ENCODE data around the gene ACADS. TPM values are rescaled to one million over a fixed set of nuclear protein-coding genes. Genes with fewer than 3 reads are reported as not detected.

The ACADS gene
- polyA plus RNA-seq, 1 donor from 2014 or later, result 3.6 TPM

GRCh38 chr12:120686151-120686689, 39.4 kb upstream of the ACADS start:
- no peaks in the 10 kb centered on the region for H4K20me1 ChIP-seq (ENCODE audit: insufficient read depth)
- no peaks in the 10 kb centered on the region for H3K9me3 ChIP-seq (ENCODE audit: low read length)
- peak overlapping the region; percentile 89 for H3K4me3 ChIP-seq (ENCODE audit: low read length)
- peaks cover 35% of the 10 kb centered on the region for H3K79me2 ChIP-seq (replicated peaks; ENCODE audit: insufficient read depth, low read length)
- H3K27ac ChIP-seq (ENCODE audit: low read length), result peak overlapping the region; percentile 95
- no peaks in the 10 kb centered on the region for H3F3A ChIP-seq (ENCODE audit: insufficient read depth, low read length, poor library complexity, severe bottlenecking)
- H3K36me3 ChIP-seq (ENCODE audit: insufficient read depth, low read length), result no peaks in the 10 kb centered on the region
- no peak overlapping the region for H3K4me2 ChIP-seq (ENCODE audit: low read length)
- H2AFZ ChIP-seq (ENCODE audit: low read depth, low read length), result peak overlapping the region; percentile 60
- no peaks in the 10 kb centered on the region for H3K27me3 ChIP-seq (ENCODE audit: insufficient read depth, low read depth, low read length)
- no peaks in the 10 kb centered on the region for H3K9me2 ChIP-seq (ENCODE audit: insufficient read depth, low read length)
- peak overlapping the region; percentile 87 for H3K9ac ChIP-seq (ENCODE audit: low read length)
- TF ChIP-seq POLR2AphosphoS5 (IDR thresholded peaks at IDR 0.05), result peak; percentile 62
- TF ChIP-seq RAD21 (conservative IDR thresholded peaks at IDR 0.05), result no peak
- peak; percentile 5 for TF ChIP-seq REST (IDR thresholded peaks at IDR 0.05; ENCODE audit: borderline replicate concordance)
- TF ChIP-seq EZH2 (IDR thresholded peaks at IDR 0.05; ENCODE audit: borderline replicate concordance, insufficient read depth, low read length, poor library complexity, severe bottlenecking), result no peak
- peak; percentile 71 for TF ChIP-seq EP300 (conservative IDR thresholded peaks at IDR 0.05; ENCODE audit: poor library complexity, severe bottlenecking)
- TF ChIP-seq CTCF (IDR thresholded peaks at IDR 0.05; ENCODE audit: poor library complexity, severe bottlenecking), result no peak

- peak within 1 kb of the TSS; percentile 87 for H3K9ac ChIP-seq (ENCODE audit: low read length)
- H3F3A ChIP-seq (ENCODE audit: insufficient read depth, low read length, poor library complexity, severe bottlenecking), result no peaks in the 10 kb centered on the region
- peak within 1 kb of the TSS; percentile 71 for H3K4me2 ChIP-seq (ENCODE audit: low read length)
- peak within 1 kb of the TSS; percentile 60 for H2AFZ ChIP-seq (ENCODE audit: low read depth, low read length)
- H3K4me3 ChIP-seq (ENCODE audit: low read length), result peak within 1 kb of the TSS; percentile 89
- TF ChIP-seq EZH2 (IDR thresholded peaks at IDR 0.05; ENCODE audit: borderline replicate concordance, insufficient read depth, low read length, poor library complexity, severe bottlenecking) (no peak), TAF1 (IDR thresholded peaks at IDR 0.05; ENCODE audit: low read depth) (peak; percentile 70), RAD21 (conservative IDR thresholded peaks at IDR 0.05) (peak; percentile 65), CTCF (IDR thresholded peaks at IDR 0.05; ENCODE audit: poor library complexity, severe bottlenecking) (peak; percentile 60), POLR2AphosphoS5 (IDR thresholded peaks at IDR 0.05) (peak; percentile 88), EP300 (conservative IDR thresholded peaks at IDR 0.05; ENCODE audit: poor library complexity, severe bottlenecking) (peak; percentile 59), SMC3 (conservative IDR thresholded peaks at IDR 0.05; ENCODE audit: poor library complexity) (peak; percentile 66), REST (IDR thresholded peaks at IDR 0.05; ENCODE audit: borderline replicate concordance) (peak; percentile 32), MXI1 (conservative IDR thresholded peaks at IDR 0.05; ENCODE audit: poor library complexity, severe bottlenecking) (peak; percentile 88)
- H3K9me2 ChIP-seq (ENCODE audit: insufficient read depth, low read length), result no peaks in the 10 kb centered on the region
- H3K9me3 ChIP-seq (ENCODE audit: low read length), result no peaks in the 10 kb centered on the region
- peak within 1 kb of the TSS; percentile 95 for H3K27ac ChIP-seq (ENCODE audit: low read length)
- no peaks in the 10 kb centered on the region for H3K27me3 ChIP-seq (ENCODE audit: insufficient read depth, low read depth, low read length)
- H4K20me1 ChIP-seq (ENCODE audit: insufficient read depth), result no peaks in the 10 kb centered on the region
- peaks cover 39% of the 10 kb centered on the region for H3K79me2 ChIP-seq (replicated peaks; ENCODE audit: insufficient read depth, low read length)
- H3K36me3 ChIP-seq (ENCODE audit: insufficient read depth, low read length), result no peaks in the 10 kb centered on the region
Observed at GRCh38 chr12:120686690-120687577, 38.7 kb upstream of the ACADS start, which contains the start of gene MLEC. Gene MLEC, plus strand, starts transcription at chr12:120687149. Its CDS starts 148 bp downstream, at chr12:120687297.

Measured in neural cell (in vitro differentiated cells).